Endodermal cell (in vitro differentiated cells): ENCODE measurements around the gene PDK2. TPM values are rescaled to one million over a fixed set of nuclear protein-coding genes. Genes with fewer than 3 reads are reported as not detected.

Experiments used
- DNase-seq: peaks from one replicate; pipeline ENCODE4 v3.0.0-alpha.2; 2017
- H3K27ac ChIP-seq: 2 replicates; pipeline ENCODE4 v1.5.1; 2013; ENCODE audit warnings: mild to moderate bottlenecking, low read depth, low read length, moderate library complexity
- H3K27me3 ChIP-seq: 2 replicates; pipeline ENCODE4 v1.6.1; 2013; ENCODE audit warnings: mild to moderate bottlenecking, low read length, moderate library complexity; ENCODE audit not compliant: insufficient read depth, control insufficient read depth, poor library complexity, severe bottlenecking
- H3K36me3 ChIP-seq: 2 replicates; pipeline ENCODE4 v1.7.0; 2013; ENCODE audit warnings: mild to moderate bottlenecking, low read length, moderate library complexity; ENCODE audit not compliant: control insufficient read depth, insufficient read depth
- H3K4me1 ChIP-seq: one replicate; pipeline ENCODE4 v1.7.0; 2013; ENCODE audit warnings: low read length; ENCODE audit not compliant: control insufficient read depth, insufficient read depth
- H3K4me3 ChIP-seq: 2 replicates; pipeline ENCODE4 v1.5.1; 2013; ENCODE audit warnings: mild to moderate bottlenecking, low read length, moderate library complexity
- H3K9ac ChIP-seq: 2 replicates; pipeline ENCODE4 v1.6.1; 2013; ENCODE audit warnings: mild to moderate bottlenecking, low read length, moderate library complexity; ENCODE audit not compliant: poor library complexity, severe bottlenecking; ENCODE audit errors: extremely low read depth
- H3K9me3 ChIP-seq: 2 replicates; pipeline ENCODE4 v1.6.1; 2013; ENCODE audit warnings: mild to moderate bottlenecking, low read length, moderate library complexity; ENCODE audit not compliant: control insufficient read depth
- H3K27ac Mint-ChIP-seq: 2 replicates; pipeline ENCODE4 v1.8.0; 2020; ENCODE audit warnings: mixed read lengths
- H3K27me3 Mint-ChIP-seq: 2 replicates; pipeline ENCODE4 v1.8.0; 2021; ENCODE audit warnings: mild to moderate bottlenecking, mixed read lengths; ENCODE audit not compliant: insufficient read depth
- H3K36me3 Mint-ChIP-seq: 2 replicates; pipeline ENCODE4 v1.8.0; 2020; ENCODE audit warnings: low read depth, mixed read lengths
- H3K4me1 Mint-ChIP-seq: 2 replicates; pipeline ENCODE4 v1.8.0; 2020; ENCODE audit warnings: mixed read lengths
- H3K4me3 Mint-ChIP-seq: 2 replicates; pipeline ENCODE4 v1.8.0; 2020; ENCODE audit warnings: mild to moderate bottlenecking, moderate library complexity, mixed read lengths
- H3K9me3 Mint-ChIP-seq: 2 replicates; pipeline ENCODE4 v1.8.0; 2020; ENCODE audit warnings: mild to moderate bottlenecking, mixed read lengths
- CTCF ChIP-seq: fragments of 200-600 bp; sonication (generic); conservative IDR thresholded peaks from 2 replicates; pipeline ENCODE4 v1.5.0; 2021; ENCODE audit warnings: antibody characterized with exemption, mild to moderate bottlenecking
- WGBS, 2 experiments: methylation state at CpG; one replicate each; pipeline versions ENCODE4 v1.1.5 to v1.1.7; 2013; ENCODE audit warnings: missing lambda C conversion rate in 2 of 2, mixed read lengths in 1 of 2; ENCODE audit not compliant: insufficient coverage in 1 of 2, insufficient read length in 1 of 2; 5-methylcytosine and 5-hydroxymethylcytosine counted together
- total RNA-seq, 2 donors: library from RNA; stranded (reverse); fragmentation: NEBNext Ultra II Directional in 1 of 2; extraction: Animal tissue kit (Norgen Biotek cat#: 25700) in 1 of 2; gene quantifications; 2 replicates in 1 of 2; 3 replicates in 1 of 2; pipeline ENCODE4 v1.2.1, GENCODE V29; 2021

Gene PDK2
- total RNA-seq, 2 donors from 2014 or later = 23.0 to 24.2 TPM

DNA sequence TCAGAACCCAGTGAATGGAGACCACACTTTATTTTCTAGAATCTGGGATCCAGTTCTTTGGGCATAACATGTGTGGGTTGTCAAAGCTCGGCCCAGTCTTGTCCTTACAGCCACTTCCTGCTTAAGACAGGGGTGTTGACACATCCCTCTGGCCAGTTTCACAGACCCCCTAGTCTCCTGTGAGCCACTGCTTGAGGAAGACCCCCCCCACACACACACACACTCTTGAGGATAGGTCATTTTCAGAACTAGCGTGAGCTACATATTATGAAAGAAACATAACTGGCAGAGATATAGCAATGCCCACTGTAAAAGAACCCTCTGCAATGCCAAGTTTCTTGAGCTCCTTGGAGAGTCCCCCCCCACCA, 3.2 kb upstream of the PDK2 start:
- no peaks in the 10 kb centered on the region for H3K27me3 ChIP-seq
- Mint-ChIP-seq H3K27ac (no peak overlapping the region), H3K4me3 (no peak overlapping the region), H3K4me1 (peaks cover 12% of the 10 kb centered on the region), H3K9me3 (no peaks in the 10 kb centered on the region), H3K27me3 (peaks cover 15% of the 10 kb centered on the region), H3K36me3 (no peaks in the 10 kb centered on the region)
- no peaks in the 10 kb centered on the region for H3K4me1 ChIP-seq
- TF ChIP-seq CTCF = no peak
- H3K36me3 ChIP-seq = no peaks in the 10 kb centered on the region
- no peak overlapping the region for H3K27ac ChIP-seq
- DNase-seq = no peak
- 83 to 96% methylated on average over 1 to 2 of the region's 2 CpGs for WGBS, 2 experiments
- H3K9me3 ChIP-seq = no peaks in the 10 kb centered on the region
- no peak overlapping the region for H3K4me3 ChIP-seq
- H3K9ac ChIP-seq = no peak overlapping the region

DNA sequence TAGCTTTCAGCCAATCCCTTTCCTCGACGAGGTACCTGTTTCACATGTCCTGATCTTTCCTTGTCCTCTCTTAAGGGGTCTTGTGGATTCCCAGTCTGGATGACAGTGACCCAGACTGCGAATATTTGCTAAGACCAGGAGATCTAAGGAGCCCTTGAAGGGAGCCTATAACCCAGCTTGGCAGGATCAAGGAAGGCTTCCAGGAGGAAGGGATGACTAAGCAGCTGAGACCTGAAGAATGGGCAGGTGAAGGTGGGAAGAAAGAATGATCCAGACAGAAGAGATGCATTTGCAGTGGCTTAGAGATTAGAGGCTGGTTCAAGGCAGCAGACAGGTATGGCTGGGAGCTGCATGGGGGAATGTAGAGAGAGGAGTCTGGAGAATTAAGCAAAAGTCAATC, 1.9 kb upstream of the PDK2 start:
- H3K9ac ChIP-seq = no peak overlapping the region
- Mint-ChIP-seq H3K9me3 (no peaks in the 10 kb centered on the region), H3K27ac (no peak overlapping the region), H3K4me3 (no peak overlapping the region), H3K4me1 (peaks cover 12% of the 10 kb centered on the region), H3K27me3 (peaks cover 15% of the 10 kb centered on the region), H3K36me3 (peaks cover 2% of the 10 kb centered on the region)
- no peaks in the 10 kb centered on the region for H3K27me3 ChIP-seq
- H3K4me1 ChIP-seq = no peaks in the 10 kb centered on the region
- no peak for DNase-seq
- H3K4me3 ChIP-seq = no peak overlapping the region
- 85 to 91% methylated on average over 3 of the region's 3 CpGs for WGBS, 2 experiments
- H3K27ac ChIP-seq = no peak overlapping the region
- H3K9me3 ChIP-seq = no peaks in the 10 kb centered on the region
- no peak for TF ChIP-seq CTCF
- peaks cover 5% of the 10 kb centered on the region for H3K36me3 ChIP-seq

- Histone ChIP-seq H3K27ac (no peak overlapping the region), H3K27me3 (no peaks in the 10 kb centered on the region), H3K9ac (no peak overlapping the region), H3K4me3 (no peak overlapping the region), H3K36me3 (peaks cover 8% of the 10 kb centered on the region), H3K4me1 (no peaks in the 10 kb centered on the region), H3K9me3 (no peaks in the 10 kb centered on the region)
- Mint-ChIP-seq H3K4me3 (no peak overlapping the region), H3K27ac (peak overlapping the region; percentile 94), H3K4me1 (peaks cover 15% of the 10 kb centered on the region), H3K36me3 (peaks cover 6% of the 10 kb centered on the region), H3K9me3 (no peaks in the 10 kb centered on the region), H3K27me3 (peaks cover 15% of the 10 kb centered on the region)
- 64 to 83% methylated on average over 2 of the region's 3 CpGs for WGBS, 2 experiments
- TF ChIP-seq CTCF = no peak
- DNase-seq = no peak
These were observed 1.3 kb upstream of the PDK2 start for GRCh38 chr17:50093807-50094206.
